GM12873 (cell line): ENCODE data around the gene ENTPD5.
A peak's percentile ranks its signal among the peaks of the same experiment; 100 is the strongest.

Experiments
- CTCF ChIP-seq: IDR thresholded peaks from 2 replicates; pipeline ENCODE4 v1.5.1; 2012; ENCODE audit warnings: low read depth, mild to moderate bottlenecking, moderate library complexity, low read length, control low read depth; ENCODE audit not compliant: insufficient read depth; ENCODE audit errors: missing control alignments

Gene ENTPD5

GRCh38 chr14:74018586-74019407, at the start of gene ENTPD5, which contains the start of gene BBOF1:
ENTPD5 (minus strand) TSS chr14:74019288; CDS start chr14:73988102, 31,186 bp downstream.
BBOF1 (plus strand) TSS chr14:74019349; CDS start chr14:74019479, 130 bp downstream.
- TF ChIP-seq CTCF, result no peak

- TF ChIP-seq CTCF, result no peak
Observed at GRCh38 chr14:74065746-74066575, 46.9 kb upstream of the ENTPD5 start.

- no peak for TF ChIP-seq CTCF
Observed at GRCh38 chr14:74064883-74065282, 45.8 kb upstream of the ENTPD5 start.

- no peak for TF ChIP-seq CTCF
Observed at GRCh38 chr14:74064426-74064825, 45.3 kb upstream of the ENTPD5 start.

- TF ChIP-seq CTCF, result no peak
Observed at GRCh38 chr14:74062809-74063150, 43.7 kb upstream of the ENTPD5 start.

GRCh38 chr14:74049876-74050495, 30.9 kb upstream of the ENTPD5 start:
- TF ChIP-seq CTCF, result no peak

GRCh38 chr14:74048281-74048680, 29.2 kb upstream of the ENTPD5 start:
- TF ChIP-seq CTCF, result peak; percentile 8
